ENCODE results near the gene UNC13C. TPM values are rescaled to one million over a fixed set of nuclear protein-coding genes. Genes with fewer than 3 reads are reported as not detected.

Gene UNC13C
- total RNA-seq, 1 donor from 2014 or later, result not detected

- Mint-ChIP-seq H3K36me3 (ENCODE audit: unreplicated experiment) (peaks cover 3% of the 10 kb centered on the region), H3K27me3 (ENCODE audit: unreplicated experiment) (no peaks in the 10 kb centered on the region), H3K9me3 (ENCODE audit: unreplicated experiment) (peaks cover 32% of the 10 kb centered on the region), H3K4me1 (ENCODE audit: unreplicated experiment) (no peaks in the 10 kb centered on the region), H3K27ac (ENCODE audit: unreplicated experiment) (no peak overlapping the region), H3K4me3 (ENCODE audit: unreplicated experiment) (no peak overlapping the region)
- no peak for DNase-seq (ENCODE audit: extremely low spot score, unreplicated experiment)
- no peak for TF ChIP-seq CTCF (IDR thresholded peaks at IDR 0.05)
Measured at GRCh38 chr15:54481819-54482218, 503.6 kb downstream of the UNC13C start.

DNA sequence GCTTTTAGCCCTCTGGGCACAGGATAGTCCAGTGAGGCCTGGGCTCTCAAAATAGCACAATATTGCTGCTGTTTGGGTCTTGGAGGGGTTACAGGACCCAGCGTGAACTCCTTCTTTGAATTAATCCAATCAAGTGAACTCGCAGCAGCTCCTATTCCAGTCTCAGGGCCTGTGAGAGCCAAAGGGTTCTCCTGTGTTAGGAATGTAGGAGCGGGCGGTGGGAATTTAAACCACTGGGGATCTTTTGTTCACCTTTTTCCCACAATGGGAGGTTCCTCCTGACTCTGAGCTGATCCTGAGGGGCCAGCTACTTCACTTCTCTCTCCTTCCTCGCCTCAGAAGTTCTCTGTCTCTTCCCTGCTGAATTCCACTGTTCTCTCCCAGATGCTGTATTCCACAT, 504.0 kb downstream of the UNC13C start:
- no peak for DNase-seq (ENCODE audit: extremely low spot score, unreplicated experiment)
- Mint-ChIP-seq H3K4me1 (ENCODE audit: unreplicated experiment) (no peaks in the 10 kb centered on the region), H3K27me3 (ENCODE audit: unreplicated experiment) (no peaks in the 10 kb centered on the region), H3K9me3 (ENCODE audit: unreplicated experiment) (peaks cover 32% of the 10 kb centered on the region), H3K36me3 (ENCODE audit: unreplicated experiment) (peaks cover 3% of the 10 kb centered on the region), H3K4me3 (ENCODE audit: unreplicated experiment) (no peak overlapping the region), H3K27ac (ENCODE audit: unreplicated experiment) (no peak overlapping the region)
- no peak for TF ChIP-seq CTCF (IDR thresholded peaks at IDR 0.05)

DNA sequence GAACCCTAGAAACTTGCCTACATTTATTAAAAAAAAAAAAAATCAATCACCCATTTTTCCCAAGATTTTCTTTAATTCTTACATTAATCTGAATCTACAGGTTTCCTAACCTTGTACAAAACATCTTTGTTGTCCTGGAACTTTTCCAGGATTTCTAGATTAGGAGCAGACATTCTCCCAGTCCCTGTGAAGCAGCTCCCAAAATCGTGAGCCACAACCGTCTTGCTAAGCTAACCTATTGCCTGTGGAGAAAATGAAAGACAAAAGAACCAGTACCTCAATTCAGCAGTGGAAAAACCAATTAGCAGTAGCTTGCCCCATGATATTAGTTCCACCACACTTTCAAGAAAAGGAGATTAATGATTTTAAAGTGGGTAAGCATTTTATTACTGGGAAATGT, 522.1 kb downstream of the UNC13C start:
- no peak for DNase-seq (ENCODE audit: extremely low spot score, unreplicated experiment)
- no peak overlapping the region for H3K4me3 Mint-ChIP-seq (ENCODE audit: unreplicated experiment)
- no peaks in the 10 kb centered on the region for H3K36me3 Mint-ChIP-seq (ENCODE audit: unreplicated experiment)
- no peaks in the 10 kb centered on the region for H3K4me1 Mint-ChIP-seq (ENCODE audit: unreplicated experiment)
- H3K9me3 Mint-ChIP-seq (ENCODE audit: unreplicated experiment), result peaks cover 5% of the 10 kb centered on the region
- TF ChIP-seq CTCF (IDR thresholded peaks at IDR 0.05), result no peak
- H3K27ac Mint-ChIP-seq (ENCODE audit: unreplicated experiment), result no peak overlapping the region
- no peaks in the 10 kb centered on the region for H3K27me3 Mint-ChIP-seq (ENCODE audit: unreplicated experiment)

GRCh38 chr15:54502416-54503075, 524.3 kb downstream of the UNC13C start:
- H3K27ac Mint-ChIP-seq (ENCODE audit: unreplicated experiment), result no peak overlapping the region
- no peak for TF ChIP-seq CTCF (IDR thresholded peaks at IDR 0.05)
- no peaks in the 10 kb centered on the region for H3K36me3 Mint-ChIP-seq (ENCODE audit: unreplicated experiment)
- no peak for DNase-seq (ENCODE audit: extremely low spot score, unreplicated experiment)
- H3K4me1 Mint-ChIP-seq (ENCODE audit: unreplicated experiment), result no peaks in the 10 kb centered on the region
- H3K27me3 Mint-ChIP-seq (ENCODE audit: unreplicated experiment), result no peaks in the 10 kb centered on the region
- no peak overlapping the region for H3K4me3 Mint-ChIP-seq (ENCODE audit: unreplicated experiment)
- peaks cover 5% of the 10 kb centered on the region for H3K9me3 Mint-ChIP-seq (ENCODE audit: unreplicated experiment)

DNA sequence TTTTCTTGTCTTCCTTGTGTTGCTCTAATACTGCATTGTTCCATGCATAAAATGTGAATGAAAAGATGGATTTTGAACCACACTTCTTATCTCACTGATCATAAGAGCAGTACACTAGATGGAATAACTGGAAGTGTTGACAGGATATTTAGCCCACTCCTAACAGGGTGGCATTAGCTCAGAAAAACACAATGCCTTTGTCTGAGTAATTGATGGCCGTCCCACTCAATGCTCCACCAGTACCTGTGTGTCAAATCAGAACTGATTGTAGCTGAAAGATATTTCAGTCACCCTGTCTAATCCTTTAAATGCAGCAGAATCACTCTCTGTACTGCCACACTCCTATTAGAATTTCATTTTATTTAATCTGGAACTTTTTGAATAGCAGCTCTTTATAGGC, 526.5 kb downstream of the UNC13C start:
- Mint-ChIP-seq H3K4me3 (ENCODE audit: unreplicated experiment) (no peak overlapping the region), H3K27ac (ENCODE audit: unreplicated experiment) (no peak overlapping the region), H3K9me3 (ENCODE audit: unreplicated experiment) (no peaks in the 10 kb centered on the region), H3K4me1 (ENCODE audit: unreplicated experiment) (no peaks in the 10 kb centered on the region), H3K27me3 (ENCODE audit: unreplicated experiment) (no peaks in the 10 kb centered on the region), H3K36me3 (ENCODE audit: unreplicated experiment) (no peaks in the 10 kb centered on the region)
- TF ChIP-seq CTCF (IDR thresholded peaks at IDR 0.05), result no peak
- DNase-seq (ENCODE audit: extremely low spot score, unreplicated experiment), result no peak

Measured in osteocyte (in vitro differentiated cells).